Stimulated activated naive CD4-positive, alpha-beta T cell treated with Interleukin-2 at 50 U/mL for 16 hours (primary cell): ENCODE results near the gene ALCAM.

Source experiments
- DNase-seq: peaks from one replicate; lab custom pipeline; 2025; lab: John Stamatoyannopoulos, UW

ALCAM gene

GRCh38 chr3:105429034-105429762 is 62.5 kb downstream of the ALCAM start:
- DNase-seq: no peak

- no peak for DNase-seq
Measured at GRCh38 chr3:105430455-105430854, 63.7 kb downstream of the ALCAM start.

DNA sequence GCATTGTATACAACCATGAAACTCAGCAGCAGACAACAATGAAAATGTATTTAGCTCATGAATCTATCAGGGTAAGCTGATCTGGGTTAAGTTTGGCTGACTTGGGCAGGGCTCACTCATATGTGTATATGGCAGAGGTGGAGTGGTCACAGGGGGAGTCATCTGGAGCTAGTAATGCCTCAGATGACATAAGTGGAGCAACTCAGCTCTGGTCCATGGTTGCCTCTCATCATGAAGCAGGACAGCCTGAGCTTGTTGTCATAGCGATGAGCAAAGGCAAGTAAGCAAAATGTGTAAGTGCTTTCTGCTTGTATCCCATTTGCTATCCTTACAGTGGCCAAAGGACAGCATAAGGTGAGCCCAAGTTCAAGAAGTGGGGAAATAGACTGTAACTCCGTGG is 64.5 kb downstream of the ALCAM start:
- DNase-seq: no peak

GRCh38 chr3:105435277-105435676 is 68.6 kb downstream of the ALCAM start:
- no peak for DNase-seq

- no peak for DNase-seq
Measured at GRCh38 chr3:105436687-105437086, 70.0 kb downstream of the ALCAM start.

DNA sequence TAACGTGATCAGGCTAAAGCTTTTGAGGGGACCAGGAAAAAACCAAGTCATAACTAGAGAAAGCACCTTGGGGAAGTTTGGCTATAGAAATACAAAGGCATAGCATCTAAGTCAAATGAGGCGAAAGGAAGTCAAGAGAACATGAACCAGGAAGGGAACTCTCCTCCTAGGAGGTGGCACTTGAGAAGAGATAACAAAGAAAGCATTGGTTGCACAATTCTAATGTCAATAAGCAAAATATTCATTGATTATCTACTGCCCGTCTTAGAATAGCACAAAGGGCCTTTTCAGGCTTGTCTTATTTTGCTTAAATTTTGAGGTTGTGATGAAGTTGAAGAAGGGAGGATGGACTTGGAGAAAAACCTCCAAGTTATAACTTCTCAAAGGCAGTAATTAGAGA is 73.4 kb downstream of the ALCAM start:
- DNase-seq: no peak

DNA sequence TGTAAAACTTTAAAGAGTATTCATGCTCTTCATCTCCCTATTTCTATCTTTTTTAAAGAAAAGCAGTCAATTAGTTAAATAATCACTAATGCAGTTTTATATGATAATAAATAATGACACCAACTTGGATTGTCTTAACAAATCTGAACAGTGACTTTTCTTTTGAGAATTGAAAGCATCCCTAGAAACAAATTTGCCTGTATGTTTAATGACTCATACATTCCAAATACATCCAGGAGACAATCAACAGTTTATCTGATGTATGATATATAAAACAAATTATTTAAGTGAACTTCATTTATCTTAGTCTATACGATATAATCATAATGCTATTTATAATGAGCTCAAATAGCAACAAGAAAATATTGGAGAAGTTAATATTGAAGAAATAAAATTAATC is 78.0 kb downstream of the ALCAM start:
- no peak for DNase-seq

DNA sequence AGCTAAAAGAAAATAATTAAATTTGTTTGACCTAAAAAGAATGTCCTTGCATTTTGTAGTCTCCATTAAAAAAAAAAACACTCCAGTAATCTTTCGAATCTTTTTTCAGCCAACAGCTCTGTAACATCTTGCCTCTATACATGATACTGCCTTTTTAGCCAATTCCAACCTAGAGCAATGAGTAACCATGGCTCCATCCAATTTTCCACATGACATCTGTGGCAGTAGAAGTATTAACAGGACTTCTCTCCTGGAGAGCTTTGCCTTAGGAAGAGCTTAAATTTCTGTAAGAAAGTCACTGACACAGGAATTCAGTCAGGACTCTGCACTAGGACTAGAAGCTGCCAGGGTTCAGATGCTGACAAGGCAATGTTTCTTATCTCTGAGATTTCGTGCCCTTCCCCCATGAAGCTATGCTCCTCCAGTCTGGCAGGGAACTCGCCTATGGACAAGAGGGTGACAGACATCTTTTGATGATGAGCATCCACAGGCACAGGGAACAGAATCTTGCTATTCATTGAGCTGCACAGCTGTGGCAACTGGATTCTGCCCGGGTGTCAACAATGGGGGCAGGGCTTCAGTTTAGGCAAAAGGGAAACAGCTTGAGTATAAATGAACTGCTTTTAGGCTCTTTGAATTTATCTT is 81.8 kb downstream of the ALCAM start:
- no peak for DNase-seq

DNA sequence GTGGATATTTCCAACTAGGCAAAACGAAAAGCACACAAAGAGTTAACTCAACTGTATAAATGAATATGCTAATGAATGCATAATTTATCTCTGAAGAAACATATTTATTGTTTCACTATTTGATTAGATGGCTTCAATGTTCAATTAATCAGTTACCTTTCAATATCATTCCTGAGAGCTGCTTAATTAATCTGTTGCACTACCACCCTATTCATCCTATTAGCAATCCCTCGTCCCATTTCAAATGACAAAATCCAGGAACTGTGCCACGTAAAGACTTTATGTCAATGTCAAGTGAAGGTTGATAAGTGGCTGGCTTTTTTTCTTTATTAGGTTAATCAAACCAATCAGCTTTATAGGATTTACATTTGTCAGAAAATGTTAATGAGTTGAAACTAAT is 82.7 kb downstream of the ALCAM start:
- no peak for DNase-seq

GRCh38 chr3:105456017-105456416 is 89.3 kb downstream of the ALCAM start:
- DNase-seq: no peak

DNA sequence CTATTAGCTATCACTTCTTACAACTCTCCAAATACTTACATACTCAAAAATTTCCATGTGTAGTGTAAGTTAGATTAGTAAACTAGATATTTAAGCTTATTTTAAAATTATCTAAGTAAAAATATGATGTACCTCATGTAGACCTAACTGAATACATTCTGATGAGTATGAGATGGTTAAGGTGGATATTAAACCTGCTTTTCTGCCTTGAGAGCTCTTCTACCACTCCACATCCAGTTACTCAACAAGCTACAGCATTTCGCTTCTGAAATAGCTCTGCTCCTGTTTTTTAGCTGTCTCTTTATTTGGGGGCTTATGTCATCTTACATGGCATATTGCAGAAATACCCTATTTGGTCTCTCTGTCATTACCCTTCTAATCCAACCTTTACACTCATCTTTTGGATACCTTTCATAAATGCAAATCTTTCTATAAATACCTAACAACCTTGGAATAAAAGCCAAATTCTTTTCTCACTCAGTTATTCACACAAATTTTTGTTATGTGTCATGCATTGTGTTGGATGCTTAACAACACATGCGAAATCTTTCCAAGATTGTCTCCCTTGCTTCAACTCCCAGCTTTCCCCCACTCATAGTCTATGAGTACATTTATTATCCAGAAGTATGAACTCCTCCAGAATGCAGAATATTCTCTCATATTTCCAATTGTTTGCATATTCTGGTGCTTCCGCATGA is 92.0 kb downstream of the ALCAM start:
- no peak for DNase-seq

- DNase-seq: no peak
Measured at GRCh38 chr3:105459566-105460290, 93.0 kb downstream of the ALCAM start.

- DNase-seq: no peak
Measured at GRCh38 chr3:105463620-105464019, 96.9 kb downstream of the ALCAM start.

DNA sequence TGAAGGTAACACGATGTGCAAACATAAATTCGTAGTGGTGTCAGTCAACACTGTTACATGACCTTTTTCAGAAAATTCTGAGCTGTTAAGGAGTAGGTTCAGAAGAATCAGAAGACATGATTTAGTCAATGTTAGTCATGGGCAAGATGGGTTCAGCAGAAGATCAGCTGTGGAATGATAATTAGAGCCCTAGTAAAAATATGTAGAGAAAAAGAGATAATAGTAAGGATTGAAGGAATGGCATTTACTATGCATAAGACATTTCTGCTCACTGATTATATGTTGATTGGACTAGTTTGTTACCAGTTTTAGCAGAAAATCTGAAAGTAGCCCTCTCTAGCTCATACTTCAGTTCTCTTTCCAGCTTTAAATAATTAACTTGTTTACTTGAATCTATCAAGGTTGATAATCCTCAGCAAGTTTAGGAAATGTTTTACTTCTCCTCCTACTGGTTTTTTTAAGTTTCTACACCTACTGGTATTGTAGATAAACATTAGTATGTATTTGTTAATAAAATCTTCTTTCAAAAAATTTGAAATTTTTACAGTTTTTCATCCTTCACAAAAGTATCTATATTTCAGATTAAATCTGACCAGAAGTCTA is 98.6 kb downstream of the ALCAM start:
- DNase-seq: no peak

- DNase-seq: no peak
Measured at GRCh38 chr3:105466072-105466471, 99.4 kb downstream of the ALCAM start.

DNA sequence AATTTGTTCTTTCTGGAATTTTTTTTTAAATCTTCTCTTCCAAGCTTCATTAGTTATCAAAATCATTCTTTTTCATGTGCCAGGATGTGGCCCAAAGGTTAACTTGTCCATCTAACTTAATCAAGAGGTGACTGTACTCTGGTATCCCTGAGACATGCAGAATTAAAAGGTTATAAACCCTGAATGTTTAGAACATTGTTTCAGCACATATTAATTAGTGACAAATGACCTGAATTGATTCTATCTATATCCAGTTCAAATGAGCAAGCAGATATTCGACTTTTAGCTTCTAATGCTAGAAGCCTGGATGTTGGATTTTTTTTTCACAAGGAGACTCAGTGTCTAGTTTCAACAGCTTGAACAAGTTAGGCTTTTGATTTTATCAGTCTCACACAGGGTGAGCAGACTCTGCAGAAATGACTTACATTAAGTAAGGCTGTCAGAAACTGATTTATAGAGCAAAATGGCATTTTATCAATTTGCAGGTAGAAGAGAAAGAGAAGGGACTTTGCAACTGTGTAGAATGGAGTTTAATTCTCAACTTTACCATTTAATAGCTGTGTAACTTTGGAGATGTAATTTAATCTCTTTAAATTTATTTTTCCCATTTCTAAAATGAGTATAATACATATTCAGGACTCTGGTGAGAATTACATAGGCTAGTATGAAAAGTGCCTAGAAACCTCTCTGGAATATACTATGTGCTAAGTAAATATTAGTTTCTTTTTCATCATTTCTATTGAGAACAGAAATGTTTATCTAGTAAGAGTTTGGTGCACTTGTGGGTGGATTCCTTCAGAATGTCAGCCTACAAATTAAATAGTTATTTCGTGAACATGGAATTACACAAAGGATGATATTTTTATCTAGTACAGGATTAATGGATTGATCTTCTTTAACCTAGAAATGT is 100.0 kb downstream of the ALCAM start:
- no peak for DNase-seq

- DNase-seq: no peak
Measured at GRCh38 chr3:105470851-105471250, 104.1 kb downstream of the ALCAM start.

GRCh38 chr3:105473521-105474223 is 107.0 kb downstream of the ALCAM start:
- no peak for DNase-seq

GRCh38 chr3:105480768-105481167 is 114.1 kb downstream of the ALCAM start:
- DNase-seq: no peak

DNA sequence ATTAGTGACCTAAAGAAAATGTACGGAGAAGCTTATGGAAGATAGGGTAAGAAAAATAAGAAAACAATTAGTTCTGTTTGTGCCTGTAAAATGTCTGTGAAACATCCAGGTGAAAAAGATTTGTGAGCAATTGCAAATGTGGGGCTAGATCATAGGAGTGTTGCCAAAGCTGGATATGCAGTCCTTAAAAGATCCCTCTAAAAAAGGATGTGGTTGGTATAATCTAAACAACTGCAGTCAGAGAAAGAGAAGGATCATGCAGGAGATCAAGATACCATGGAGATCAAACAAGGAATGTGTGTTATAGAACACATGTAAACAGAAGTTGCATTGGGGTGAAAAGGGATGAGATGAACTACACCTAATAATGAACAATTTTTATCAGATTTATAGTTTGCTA is 116.8 kb downstream of the ALCAM start:
- no peak for DNase-seq
